WI38 (cell line): ENCODE data around the gene GIMAP1.
"Not testable (repeated sequence)": the region's sequence is repeated elsewhere in the genome, so short reads cannot be mapped to it uniquely, and the experiment has no call there.

Experiments
- H3K4me3 ChIP-seq: 2 replicates; pipeline ENCODE4 v1.5.1; 2011; ENCODE audit warnings: low read depth, mild to moderate bottlenecking, control low read depth, low read length
- TF ChIP-seq, protein P1 (sequence below): IDR thresholded peaks from 2 replicates; pipeline ENCODE4 v1.5.1; 2012; ENCODE audit warnings: low read depth, mild to moderate bottlenecking, control low read depth, low read length

The GIMAP1 gene

GRCh38 chr7:150716368-150716767 lies at the start of gene GIMAP1:
GIMAP1 (plus strand) TSS chr7:150716613; CDS start chr7:150719048, 2,435 bp downstream.
- H3K4me3 ChIP-seq = no peak within 1 kb of the TSS

DNA sequence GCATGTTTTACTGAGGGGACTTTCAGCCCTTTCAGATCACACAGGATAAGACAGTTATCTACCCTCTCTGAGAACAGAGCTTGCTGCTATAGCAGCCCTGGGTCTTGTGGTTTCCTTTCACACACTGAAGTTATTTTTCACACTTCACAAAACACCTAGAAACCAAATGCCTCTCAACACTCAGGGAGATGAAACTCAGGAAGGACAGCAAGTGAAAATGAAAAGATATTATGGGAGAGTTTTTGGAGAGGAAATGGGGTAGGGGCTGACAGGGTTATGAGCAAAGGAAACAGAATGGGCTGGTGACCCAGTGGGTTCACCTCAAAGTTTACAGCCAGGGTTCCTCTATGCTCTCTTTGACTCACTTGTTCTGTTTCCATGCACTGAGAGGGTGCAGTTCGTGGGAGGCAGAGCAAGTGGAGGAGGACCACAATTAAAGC lies 47.9 kb upstream of the GIMAP1 start:
- no peak overlapping the region for H3K4me3 ChIP-seq
- TF ChIP-seq, protein P1, sequence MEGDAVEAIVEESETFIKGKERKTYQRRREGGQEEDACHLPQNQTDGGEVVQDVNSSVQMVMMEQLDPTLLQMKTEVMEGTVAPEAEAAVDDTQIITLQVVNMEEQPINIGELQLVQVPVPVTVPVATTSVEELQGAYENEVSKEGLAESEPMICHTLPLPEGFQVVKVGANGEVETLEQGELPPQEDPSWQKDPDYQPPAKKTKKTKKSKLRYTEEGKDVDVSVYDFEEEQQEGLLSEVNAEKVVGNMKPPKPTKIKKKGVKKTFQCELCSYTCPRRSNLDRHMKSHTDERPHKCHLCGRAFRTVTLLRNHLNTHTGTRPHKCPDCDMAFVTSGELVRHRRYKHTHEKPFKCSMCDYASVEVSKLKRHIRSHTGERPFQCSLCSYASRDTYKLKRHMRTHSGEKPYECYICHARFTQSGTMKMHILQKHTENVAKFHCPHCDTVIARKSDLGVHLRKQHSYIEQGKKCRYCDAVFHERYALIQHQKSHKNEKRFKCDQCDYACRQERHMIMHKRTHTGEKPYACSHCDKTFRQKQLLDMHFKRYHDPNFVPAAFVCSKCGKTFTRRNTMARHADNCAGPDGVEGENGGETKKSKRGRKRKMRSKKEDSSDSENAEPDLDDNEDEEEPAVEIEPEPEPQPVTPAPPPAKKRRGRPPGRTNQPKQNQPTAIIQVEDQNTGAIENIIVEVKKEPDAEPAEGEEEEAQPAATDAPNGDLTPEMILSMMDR = no peak

More at GRCh38 chr7:150716368-150716767, at the start of gene GIMAP1:
- TF ChIP-seq, protein P1 = no peak

GRCh38 chr7:150668977-150669376 lies 47.4 kb upstream of the GIMAP1 start:
- H3K4me3 ChIP-seq = no peak overlapping the region
- TF ChIP-seq, protein P1 = no peak

- H3K4me3 ChIP-seq = not testable (repeated sequence)
Observed at GRCh38 chr7:150671798-150672585, 44.4 kb upstream of the GIMAP1 start.

DNA sequence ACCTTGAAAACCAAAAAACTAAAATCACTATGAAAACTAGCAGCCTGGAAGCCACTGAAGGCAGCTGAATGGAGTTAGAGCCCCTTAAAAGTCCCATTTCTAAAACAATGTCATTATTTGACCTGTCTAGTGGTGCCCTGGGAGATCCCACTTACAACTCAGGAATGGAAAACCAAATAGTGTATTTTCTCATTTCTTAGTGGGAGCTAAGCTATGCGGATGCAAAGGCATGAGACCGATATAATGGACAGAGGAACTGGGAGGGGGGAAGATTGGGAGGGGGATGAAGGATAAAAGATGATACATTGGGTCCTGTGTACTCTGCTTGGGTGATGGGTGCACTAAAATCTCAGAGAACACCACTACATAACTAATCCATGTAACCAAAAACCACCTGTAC lies 40.7 kb upstream of the GIMAP1 start:
- H3K4me3 ChIP-seq = no peak overlapping the region
- TF ChIP-seq, protein P1 = no peak

DNA sequence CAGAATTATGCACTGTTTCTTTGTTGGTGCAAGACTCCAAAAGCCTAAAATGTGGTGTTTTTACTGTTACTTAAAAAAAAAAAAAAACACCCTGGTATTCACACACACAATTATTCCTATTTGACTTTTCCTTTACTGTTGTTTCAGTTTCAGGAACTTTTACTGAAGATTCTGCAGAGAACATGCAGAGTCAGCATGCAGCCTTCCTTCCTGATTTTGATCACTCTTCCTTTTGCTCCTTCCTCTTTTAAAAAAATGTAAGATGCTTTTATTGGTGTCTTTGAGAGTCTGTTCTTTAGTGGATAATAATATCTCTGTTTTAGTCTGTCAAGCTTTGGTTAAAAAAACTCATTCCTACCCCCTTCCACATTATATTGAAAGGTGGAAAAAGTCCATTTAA lies 40.1 kb upstream of the GIMAP1 start:
- H3K4me3 ChIP-seq = not testable (repeated sequence)

- not testable (repeated sequence) for H3K4me3 ChIP-seq
Observed at GRCh38 chr7:150676854-150677253, 39.6 kb upstream of the GIMAP1 start.

DNA sequence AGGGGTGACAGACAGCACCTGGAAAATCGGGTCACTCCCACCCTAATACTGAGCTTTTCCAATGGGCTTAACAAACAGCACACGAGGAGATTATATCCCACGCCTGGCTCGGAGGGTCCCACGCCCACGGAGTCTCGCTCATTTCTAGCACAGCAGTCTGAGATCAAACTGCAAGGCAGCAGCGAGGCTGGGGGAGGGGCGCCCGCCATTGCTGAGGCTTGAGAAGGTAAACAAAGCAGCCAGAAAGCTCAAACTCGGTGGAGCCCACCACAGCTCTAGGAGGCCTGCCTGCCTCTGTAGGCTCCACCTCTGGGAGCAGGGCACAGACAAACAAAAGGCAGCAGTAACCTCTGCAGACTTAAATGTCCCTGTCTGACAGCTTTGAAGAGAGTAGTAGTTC lies 37.8 kb upstream of the GIMAP1 start:
- H3K4me3 ChIP-seq = not testable (repeated sequence)

GRCh38 chr7:150680364-150680763 lies 36.0 kb upstream of the GIMAP1 start:
- not testable (repeated sequence) for H3K4me3 ChIP-seq

DNA sequence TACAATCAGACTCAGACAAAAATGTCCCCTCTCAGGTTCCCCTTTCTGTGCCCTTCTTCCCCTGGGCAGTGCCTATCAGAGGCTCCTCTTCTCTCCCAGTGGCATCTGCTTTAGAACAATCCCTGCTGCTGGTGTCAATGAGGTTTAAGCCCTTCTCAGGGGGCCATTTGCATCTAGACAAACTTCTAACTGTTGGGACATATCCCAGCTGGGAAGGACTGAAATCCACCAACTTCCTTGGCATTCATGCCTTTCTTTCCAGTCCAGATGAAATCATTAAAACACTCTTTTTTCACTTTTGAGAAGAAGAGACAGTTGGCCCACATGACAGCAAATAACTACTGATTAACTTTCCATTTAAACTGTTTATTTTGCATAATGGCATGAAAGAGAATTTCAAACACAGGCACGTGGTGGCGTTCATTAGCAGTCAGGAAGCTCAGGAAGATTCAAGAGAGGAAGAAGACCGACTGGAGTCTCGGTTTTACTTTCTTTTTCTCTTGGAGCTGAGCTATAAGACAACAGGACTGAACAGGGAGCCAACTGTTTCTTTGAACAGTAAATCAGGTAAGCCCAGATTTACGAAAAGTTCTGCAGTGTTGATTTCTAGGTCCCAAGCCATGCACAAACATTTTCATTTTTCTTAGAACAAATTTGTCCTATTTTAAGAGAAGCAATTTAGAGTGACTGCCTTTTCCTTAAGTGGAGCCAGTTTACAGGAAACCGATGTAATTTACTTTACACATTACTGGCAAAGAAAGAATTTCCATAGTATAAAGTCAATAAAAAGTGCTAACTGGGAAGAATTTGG lies 31.0 kb upstream of the GIMAP1 start, which contains the start of gene GIMAP2:
GIMAP2 (plus strand) TSS at position 488 of the 811 bp plus-strand sequence. CDS start 1,354 bp downstream, outside the sequence.
- TF ChIP-seq, protein P1 = no peak
- no peak within 1 kb of the TSS for H3K4me3 ChIP-seq
